Measurements from ENCODE around the gene ZBTB32. TPM values are rescaled to one million over a fixed set of nuclear protein-coding genes. Genes with fewer than 3 reads are reported as not detected.

Gene ZBTB32
- polyA plus RNA-seq, 4 donors, result 0.27 to 0.63 (median 0.49) TPM

GRCh38 chr19:35733180-35734125, 29.1 kb downstream of the ZBTB32 start:
- no peak for DNase-seq (ENCODE audit: low read depth in 4 of 4, low spot score in 3 of 4)

DNA sequence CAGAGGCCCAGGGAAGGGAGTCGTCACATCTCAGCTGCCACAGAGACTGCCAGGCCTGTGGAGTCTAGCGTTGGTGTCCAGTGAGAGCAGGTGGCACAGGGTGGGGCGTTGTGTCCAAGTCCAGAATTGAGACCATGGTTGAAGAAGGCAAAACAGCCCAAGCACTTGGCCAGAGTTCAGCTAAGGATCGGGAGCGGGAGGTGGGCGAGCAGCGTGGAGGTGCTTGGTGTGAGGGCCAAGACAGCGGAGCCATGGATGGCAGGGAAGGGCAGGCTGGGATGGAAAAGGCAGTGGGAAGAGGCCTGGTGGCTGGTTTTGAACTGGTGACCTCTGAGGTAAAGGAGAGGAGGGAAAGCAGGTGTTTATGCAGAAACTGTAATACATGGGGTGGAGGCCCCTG, 29.9 kb downstream of the ZBTB32 start:
- DNase-seq (ENCODE audit: low read depth in 4 of 4, low spot score in 3 of 4), result no peak

GRCh38 chr19:35734889-35735288, 30.5 kb downstream of the ZBTB32 start:
- no peak for DNase-seq (ENCODE audit: low read depth in 4 of 4, low spot score in 3 of 4)

- no peak for DNase-seq (ENCODE audit: low read depth in 4 of 4, low spot score in 3 of 4)
Measured at GRCh38 chr19:35736913-35737886, 32.8 kb downstream of the ZBTB32 start.

DNA sequence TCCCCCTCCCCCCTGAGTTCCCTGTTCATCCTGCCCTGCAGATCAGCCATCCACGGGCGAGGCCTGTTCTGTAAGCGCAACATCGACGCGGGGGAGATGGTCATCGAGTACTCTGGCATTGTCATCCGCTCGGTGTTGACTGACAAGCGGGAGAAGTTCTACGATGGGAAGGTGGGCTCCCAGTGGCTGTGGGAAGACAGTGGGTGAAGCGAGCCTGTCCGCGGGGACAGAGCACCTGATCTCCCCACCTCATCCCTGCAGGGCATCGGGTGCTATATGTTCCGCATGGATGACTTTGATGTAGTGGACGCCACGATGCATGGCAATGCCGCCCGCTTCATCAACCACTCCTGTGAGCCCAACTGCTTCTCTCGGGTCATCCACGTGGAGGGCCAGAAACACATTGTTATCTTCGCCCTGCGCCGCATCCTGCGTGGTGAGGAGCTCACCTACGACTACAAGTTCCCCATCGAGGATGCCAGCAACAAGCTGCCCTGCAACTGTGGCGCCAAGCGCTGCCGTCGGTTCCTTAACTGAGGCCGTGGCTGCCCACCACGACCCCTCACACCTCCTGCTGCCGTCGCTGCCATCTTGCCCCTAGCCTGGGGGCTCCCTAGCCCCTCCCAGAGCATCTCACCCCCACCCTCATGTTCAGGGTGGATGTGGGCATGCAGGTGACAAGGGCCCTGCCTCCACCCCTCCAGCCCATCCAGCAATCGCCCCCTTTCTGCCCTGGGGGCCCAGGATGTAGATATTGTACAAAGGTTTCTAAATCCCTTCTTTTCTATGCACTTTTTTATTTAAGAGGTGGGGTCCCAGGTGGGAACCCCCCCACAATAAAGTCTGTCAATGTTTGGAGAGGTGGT, 33.9 kb downstream of the ZBTB32 start:
- DNase-seq (ENCODE audit: low read depth in 4 of 4, low spot score in 3 of 4), result no peak

- no peak for DNase-seq (ENCODE audit: low read depth in 4 of 4, low spot score in 3 of 4)
Measured at GRCh38 chr19:35738887-35739229, 34.5 kb downstream of the ZBTB32 start.

- DNase-seq (ENCODE audit: low read depth in 4 of 4, low spot score in 3 of 4), result no peak
Measured at GRCh38 chr19:35739275-35740107, 35.1 kb downstream of the ZBTB32 start.

DNA sequence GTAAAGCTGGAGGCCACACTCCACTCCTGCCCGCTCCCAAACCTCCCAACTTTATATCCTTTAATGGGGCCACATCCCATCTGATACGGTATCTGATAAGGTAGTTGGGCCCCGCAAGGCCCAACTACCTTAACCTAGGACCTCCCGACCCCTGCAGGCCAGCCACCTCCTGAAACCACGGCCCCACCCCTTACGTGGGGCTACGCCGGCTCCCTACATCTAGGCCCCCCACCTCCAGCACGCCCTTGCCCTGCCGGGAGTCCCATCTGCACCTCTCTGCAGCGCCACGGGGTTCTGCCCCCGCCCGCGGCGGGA, 35.7 kb downstream of the ZBTB32 start:
- no peak for DNase-seq (ENCODE audit: low read depth in 4 of 4, low spot score in 3 of 4)

GRCh38 chr19:35740423-35741202, 36.3 kb downstream of the ZBTB32 start:
- DNase-seq (ENCODE audit: low read depth in 4 of 4, low spot score in 3 of 4), result peak; percentile 89 to 96 (median 92)

DNA sequence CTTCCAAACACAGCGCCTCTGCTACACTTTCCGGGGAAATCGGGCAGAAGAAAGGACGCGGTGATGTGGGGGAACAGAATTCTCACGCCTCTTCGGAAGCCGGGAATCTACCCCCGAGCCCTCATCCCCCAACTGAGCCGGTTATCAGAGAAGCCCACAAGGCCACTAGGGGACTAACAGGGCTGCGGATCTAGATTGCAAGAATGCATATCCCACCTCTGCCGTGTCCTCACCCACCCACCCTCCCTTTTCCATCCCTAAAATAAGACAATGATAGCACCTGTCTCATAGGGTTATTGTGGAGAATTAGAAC, 36.8 kb downstream of the ZBTB32 start:
- DNase-seq (ENCODE audit: low read depth in 4 of 4, low spot score in 3 of 4), result no peak

DNA sequence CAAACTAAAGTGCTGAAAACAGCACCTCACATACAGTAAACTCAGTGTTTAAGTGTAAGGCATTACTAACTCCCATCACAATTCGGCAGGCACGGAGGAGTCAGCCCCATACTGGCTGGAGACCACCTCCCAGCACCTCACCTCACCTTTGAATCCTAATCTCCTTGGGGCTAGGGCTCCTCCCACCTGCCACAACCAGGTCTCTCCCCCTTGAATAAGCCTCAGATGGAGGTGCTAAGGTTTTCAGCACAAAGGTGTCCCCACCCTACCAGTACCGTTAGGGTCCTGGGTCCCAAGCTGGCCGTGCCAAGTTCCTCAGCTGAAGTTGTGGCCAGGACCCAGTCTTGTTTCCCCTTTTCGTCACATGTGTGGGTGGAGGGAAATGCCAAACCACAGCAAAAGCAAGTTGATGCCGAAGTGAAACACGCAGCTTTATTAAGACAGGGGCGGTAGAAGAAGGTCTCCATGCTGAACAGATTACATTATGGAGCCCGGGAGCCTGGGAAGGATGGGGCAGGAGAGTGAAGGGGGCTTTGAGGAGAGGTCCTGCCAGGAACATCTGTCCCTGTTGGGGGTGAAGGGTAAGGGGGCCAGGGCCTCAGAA, 37.9 kb downstream of the ZBTB32 start, which contains the start of gene IGFLR1:
Gene IGFLR1 (minus strand): TSS at position 332 of the 604 bp plus-strand sequence. CDS start 1,272 bp downstream, outside the sequence.
- no peak for DNase-seq (ENCODE audit: low read depth in 4 of 4, low spot score in 3 of 4)

GRCh38 chr19:35743640-35744429, 39.5 kb downstream of the ZBTB32 start:
- DNase-seq (ENCODE audit: low read depth in 4 of 4, low spot score in 3 of 4), result no peak

DNA sequence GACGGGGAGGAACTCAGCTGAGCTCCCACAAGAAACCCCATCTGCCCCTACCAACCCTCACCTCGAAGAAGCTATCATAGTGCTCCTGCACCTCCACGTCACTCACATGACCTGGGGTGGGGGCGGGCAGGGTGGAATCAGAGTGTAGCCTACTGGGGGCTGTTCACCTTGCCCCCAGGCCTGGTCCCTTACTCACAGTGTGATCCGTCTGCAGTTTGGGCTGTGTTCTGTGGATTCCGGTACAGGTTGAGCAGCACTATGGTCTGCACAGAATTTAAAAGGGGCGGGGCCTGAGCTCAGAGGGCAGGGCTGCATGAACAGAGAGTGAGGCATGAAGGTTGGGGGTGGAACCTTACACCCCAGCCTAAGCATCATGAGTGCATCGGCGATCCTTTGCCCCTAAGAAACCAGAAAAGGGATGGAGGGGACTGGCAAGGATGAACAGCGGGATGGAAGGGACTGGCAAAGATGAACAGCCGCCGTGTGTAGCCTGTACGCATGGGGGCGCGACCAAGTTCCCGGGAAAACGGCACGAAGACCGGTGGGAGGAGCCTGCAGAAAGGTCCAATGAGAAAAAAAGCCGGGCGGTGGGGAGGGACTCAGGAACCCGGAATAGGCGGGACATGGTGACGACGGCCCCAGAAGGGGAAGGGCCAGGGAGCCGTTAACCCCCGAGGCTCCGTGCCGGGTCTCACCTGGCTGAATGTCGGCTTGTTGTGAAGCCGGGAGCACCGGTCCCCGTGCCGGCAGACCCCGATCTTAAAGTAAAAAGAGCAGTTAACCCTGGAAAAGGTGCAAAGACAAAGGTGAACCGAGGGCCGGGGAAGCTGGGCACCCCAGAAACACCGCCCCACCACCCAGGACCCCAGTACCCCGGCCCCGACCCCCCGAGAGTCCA, 40.3 kb downstream of the ZBTB32 start:
- DNase-seq (ENCODE audit: low read depth in 4 of 4, low spot score in 3 of 4), result peak; percentile 85 to 93 (median 91)

DNA sequence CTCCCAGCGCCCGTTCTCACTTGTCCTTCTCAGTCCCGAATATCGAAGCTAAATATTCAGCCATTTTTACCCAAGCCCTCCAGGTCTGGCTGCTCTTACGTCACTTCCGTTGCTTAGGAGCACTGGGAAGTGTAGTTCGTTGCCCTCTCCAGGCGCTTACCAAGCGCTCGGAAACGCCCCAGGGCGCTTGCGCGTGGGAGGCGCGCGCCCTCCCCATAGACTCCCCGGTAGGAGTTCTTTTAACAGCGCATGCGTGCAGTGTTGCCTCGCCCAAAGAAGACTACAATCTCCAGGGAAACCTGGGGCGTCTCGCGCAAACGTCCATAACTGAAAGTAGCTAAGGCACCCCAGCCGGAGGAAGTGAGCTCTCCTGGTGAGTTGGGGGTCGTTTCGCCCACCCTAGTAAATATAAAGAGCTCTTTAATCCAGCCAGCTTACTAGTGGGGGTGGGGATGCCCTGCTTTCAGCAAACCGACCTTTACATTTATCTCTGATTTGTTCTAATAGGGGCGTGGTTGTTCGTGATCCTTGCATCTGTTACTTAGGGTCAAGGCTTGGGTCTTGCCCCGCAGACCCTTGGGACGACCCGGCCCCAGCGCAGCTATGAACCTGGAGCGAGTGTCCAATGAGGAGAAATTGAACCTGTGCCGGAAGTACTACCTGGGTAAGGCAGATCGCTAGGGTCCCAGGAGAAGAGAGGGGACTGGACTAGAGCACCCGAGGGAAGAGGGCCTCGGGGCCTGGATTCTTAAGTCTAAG, 41.1 kb downstream of the ZBTB32 start, which contains the start of the genes PSENEN and U2AF1L4:
Gene PSENEN (plus strand): TSS at position 324 of the 759 bp plus-strand sequence. CDS start 280 bp downstream, at position 604.
Gene U2AF1L4 (minus strand): TSS at position 91 of the 759 bp plus-strand sequence. CDS start 27 bp downstream, at position 64.
- DNase-seq (ENCODE audit: low read depth in 4 of 4, low spot score in 3 of 4), result peak; percentile 98 to 99 (median 98)

GRCh38 chr19:35746087-35746462, 41.7 kb downstream of the ZBTB32 start:
- DNase-seq (ENCODE audit: low read depth in 4 of 4, low spot score in 3 of 4), result no peak

DNA sequence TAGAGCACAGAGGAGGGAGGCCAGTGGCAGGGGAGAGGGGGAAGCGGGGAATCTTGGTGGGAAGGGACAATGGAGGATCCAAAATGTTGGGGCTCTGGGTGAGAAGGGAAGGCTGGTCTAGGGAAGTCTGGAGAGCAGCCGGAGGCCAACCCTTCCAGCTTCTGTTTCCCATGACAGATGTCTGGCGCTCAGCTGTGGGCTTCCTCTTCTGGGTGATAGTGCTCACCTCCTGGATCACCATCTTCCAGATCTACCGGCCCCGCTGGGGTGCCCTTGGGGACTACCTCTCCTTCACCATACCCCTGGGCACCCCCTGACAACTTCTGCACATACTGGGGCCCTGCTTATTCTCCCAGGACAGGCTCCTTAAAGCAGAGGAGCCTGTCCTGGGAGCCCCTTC, 42.2 kb downstream of the ZBTB32 start:
- DNase-seq (ENCODE audit: low read depth in 4 of 4, low spot score in 3 of 4), result no peak

Data from left renal pelvis (tissue), 4 donors.